CD4-positive, alpha-beta T cell treated with Interferon gamma for 1 hour (primary cell): ENCODE results near the gene SLC29A1.
"Not testable (repeated sequence)": the region's sequence is repeated elsewhere in the genome, so short reads cannot be mapped to it uniquely, and the experiment has no call there.

Source experiments
- DNase-seq: peaks from one replicate; pipeline ENCODE4 v3.0.0-alpha.2; 2020

SLC29A1 gene

GRCh38 chr6:44223319-44224028 lies at the start of gene SLC29A1:
Gene SLC29A1, plus strand, starts transcription at chr6:44223595. Its CDS starts 3,719 bp downstream, at chr6:44227314.
- peak; percentile 81 for DNase-seq

- no peak for DNase-seq
These were observed 47.1 kb upstream of the SLC29A1 start for GRCh38 chr6:44176130-44176761.

DNA sequence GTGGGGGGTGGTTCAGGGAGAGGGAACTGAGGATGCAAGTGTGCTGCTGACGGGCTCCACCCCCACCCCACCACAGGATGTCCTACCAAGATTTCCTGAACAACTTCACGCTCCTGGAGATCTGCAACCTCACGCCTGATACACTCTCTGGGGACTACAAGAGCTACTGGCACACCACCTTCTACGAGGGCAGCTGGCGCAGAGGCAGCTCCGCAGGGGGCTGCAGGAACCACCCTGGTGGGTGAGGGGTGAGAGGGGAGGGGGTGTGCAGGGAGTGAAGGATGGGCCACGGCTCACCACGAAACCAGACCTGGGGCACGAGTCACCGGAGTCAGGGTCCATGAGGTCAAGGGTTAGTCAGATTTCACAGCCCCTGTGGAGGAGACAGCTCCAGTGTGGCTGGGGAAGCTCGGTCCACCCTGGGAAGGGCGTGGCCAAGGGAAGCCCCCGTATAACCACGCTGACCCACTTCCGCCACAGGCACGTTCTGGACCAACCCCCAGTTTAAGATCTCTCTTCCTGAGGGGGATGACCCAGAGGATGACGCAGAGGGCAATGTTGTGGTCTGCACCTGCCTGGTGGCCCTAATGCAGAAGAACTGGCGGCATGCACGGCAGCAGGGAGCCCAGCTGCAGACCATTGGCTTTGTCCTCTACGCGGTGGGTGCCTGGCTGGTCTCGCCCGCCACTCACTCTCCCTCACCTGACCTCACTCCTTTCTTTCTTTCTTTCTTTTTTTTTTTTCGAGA lies 46.5 kb upstream of the SLC29A1 start:
- peak; percentile 51 for DNase-seq

DNA sequence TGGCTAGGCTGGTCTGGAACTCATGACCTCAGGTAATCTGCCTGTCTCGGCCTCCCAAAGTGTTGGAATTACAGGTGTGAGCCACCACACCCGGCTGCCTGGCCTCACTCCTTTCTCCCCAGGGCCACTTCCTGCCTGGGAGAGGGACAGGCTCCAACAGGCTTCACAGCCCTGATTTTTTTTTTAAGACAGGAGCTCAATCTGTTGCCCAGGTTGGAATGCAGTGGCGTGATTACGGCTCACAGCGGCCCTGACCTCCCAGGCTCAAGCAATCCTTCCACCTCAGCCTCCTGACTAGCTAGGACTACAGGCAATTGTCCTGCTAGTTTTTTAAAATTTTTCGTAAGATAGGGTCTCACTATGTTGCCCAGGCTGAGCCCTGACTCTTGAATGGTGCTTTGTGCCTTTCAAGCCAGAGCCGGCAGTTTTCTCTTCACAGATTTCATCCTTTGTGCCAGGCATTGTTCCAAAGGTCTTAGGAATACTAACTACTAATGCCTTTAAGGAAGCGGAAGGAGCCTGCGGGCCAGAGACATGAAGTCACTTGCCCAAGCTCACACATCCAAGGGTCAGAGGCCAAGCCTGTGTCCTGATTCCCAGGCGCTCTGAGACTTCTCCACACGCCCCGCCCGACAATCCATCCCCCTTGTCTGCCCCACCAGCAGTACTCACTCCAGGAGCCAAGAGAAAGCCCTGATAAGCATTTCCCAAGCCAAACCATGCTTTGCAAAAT lies 45.5 kb upstream of the SLC29A1 start:
- DNase-seq, result no peak

GRCh38 chr6:44178424-44179071 lies 44.8 kb upstream of the SLC29A1 start:
- no peak for DNase-seq

DNA sequence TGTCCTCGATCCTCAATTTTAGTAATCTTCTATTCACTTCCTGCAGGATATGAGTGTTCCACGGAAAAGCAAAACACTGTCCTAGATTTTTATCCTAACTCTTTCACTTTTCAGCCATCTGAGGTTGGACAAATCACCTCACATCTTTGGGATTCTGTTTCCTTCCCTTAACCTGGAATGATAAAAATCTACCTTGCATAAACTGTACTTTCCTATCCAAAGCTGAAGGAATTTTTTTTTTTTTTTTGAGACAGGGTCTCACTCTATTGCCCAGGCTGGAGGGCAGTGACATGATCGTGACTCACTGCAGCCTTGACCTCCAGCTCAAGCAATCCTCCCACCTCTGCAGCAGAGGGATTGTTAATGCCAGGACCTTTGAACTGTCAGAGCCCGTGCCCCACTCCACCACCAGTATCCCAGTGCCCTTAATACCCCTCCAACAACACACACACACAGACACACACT lies 44.3 kb upstream of the SLC29A1 start:
- no peak for DNase-seq

GRCh38 chr6:44179648-44180047 lies 43.7 kb upstream of the SLC29A1 start:
- no peak for DNase-seq

DNA sequence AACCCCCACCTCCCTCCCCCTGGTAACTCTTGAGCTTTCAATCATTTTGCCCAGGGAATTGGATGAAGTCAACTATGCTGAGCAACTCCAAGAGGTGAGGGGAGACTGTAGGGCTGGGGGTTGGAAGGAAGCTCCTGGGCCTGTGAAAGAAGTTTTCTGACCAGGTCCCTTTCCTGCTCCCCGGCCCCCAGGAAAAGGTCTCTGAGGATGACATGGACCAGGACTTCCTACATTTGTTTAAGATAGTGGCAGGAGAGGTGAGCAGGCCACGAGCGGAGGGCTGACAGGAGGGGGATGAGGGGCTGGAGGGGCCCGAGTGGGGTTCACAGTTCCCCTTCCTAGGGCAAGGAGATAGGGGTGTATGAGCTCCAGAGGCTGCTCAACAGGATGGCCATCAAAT lies 43.0 kb upstream of the SLC29A1 start:
- DNase-seq, result no peak

DNA sequence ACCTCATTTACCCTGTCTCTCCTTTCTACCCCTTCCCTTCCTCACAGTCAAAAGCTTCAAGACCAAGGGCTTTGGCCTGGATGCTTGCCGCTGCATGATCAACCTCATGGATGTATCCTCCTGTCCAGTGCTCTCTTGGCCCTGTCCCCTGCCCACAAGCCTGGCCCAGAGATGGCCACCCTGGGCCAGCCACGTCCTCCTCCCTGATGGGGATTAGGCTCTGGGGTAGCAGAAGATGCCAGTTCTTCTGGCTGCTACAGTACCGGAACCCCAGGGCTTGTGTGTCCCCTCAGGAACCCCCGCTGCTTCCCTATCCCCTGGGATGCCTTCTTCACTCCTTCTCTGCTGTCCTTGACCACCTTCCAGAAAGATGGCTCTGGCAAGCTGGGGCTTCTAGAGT lies 42.5 kb upstream of the SLC29A1 start:
- DNase-seq, result no peak

DNA sequence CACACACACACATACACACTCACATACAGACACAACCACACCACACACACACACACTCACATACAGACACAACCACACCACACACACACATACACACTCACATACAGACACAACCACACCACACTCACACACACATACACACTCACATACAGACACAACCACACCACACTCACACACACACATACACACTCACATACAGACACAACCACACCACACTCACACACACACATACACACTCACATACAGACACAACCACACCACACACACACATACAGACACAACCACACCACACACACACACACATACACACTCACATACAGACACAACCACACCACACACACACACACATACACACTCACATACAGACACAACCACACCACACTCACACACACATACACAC lies 41.6 kb upstream of the SLC29A1 start:
- not testable (repeated sequence) for DNase-seq

- DNase-seq, result no peak
These were observed 40.4 kb upstream of the SLC29A1 start for GRCh38 chr6:44182911-44183390.

GRCh38 chr6:44183783-44184182 lies 39.6 kb upstream of the SLC29A1 start:
- DNase-seq, result no peak

DNA sequence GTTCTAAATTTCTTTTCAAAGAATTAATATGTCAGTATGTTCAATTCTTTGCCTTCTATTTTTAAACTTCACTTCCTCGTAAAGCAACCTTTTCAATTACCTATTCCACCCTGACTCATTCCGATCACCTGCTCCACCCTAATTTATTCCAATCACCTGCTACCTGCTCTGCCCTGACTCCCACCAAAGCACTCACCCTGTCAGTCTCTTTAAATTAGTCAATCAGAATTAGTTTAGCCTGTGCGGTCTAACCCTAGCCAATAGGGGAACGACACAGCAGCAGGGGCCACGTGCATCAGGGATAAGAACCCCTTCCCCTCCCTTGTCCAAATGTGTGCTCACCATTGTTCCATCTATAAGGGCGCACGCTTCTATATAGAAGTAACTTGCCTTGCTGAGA lies 38.0 kb upstream of the SLC29A1 start:
- not testable (repeated sequence) for DNase-seq

DNA sequence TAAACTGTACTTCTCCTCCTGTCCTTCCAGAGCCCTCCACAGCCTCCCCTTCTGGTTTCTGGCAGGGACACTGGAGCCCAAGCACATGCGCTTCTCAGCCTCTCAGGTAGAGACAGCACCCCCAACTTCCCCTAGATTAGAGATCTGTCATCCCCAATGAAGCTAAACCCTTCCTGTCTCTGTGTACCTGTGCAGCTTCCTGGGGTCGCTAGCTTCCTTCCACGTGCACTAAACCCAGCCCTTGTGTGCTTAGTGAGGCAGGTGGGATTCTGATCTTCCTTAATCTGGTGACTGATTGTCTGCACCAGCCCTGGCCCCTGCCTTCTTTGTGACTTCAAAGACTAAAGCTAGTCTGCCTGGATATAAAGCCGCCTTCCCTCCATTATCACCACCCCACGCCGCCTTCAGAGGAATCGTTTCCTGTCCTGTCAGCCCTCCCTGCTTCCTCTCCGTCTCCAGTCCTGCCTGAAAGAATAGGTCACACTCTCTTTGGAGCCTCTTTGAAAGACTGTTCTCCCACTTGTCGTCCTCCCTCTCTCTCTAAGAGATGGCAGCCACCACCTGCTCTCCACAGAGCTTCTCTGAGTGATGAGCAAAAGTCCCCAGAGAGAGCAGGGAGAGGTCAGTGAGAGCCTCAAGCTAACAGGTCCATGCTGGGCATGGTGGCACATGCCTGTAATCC lies 37.3 kb upstream of the SLC29A1 start:
- no peak for DNase-seq

GRCh38 chr6:44186635-44187025 lies 36.8 kb upstream of the SLC29A1 start:
- DNase-seq, result no peak

DNA sequence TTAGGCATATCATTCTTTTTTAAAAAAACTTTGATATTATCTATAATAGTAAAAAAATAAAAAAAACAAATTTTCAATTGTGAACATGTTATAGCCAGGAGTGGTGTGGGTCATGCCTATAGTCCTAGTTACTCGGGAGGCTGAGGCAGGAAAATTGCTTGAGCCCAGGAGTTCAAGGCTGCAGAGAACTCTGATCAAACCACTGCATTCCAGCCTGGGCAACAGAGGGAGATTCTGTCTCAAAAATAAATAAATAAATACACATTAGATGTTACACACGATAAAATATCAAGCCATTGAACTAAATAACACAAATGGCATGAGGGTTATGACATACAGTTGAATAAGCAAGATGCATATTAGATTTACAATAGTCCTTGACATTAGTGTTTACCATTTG lies 34.6 kb upstream of the SLC29A1 start:
- no peak for DNase-seq

GRCh38 chr6:44189257-44189656 lies 34.1 kb upstream of the SLC29A1 start:
- no peak for DNase-seq

DNA sequence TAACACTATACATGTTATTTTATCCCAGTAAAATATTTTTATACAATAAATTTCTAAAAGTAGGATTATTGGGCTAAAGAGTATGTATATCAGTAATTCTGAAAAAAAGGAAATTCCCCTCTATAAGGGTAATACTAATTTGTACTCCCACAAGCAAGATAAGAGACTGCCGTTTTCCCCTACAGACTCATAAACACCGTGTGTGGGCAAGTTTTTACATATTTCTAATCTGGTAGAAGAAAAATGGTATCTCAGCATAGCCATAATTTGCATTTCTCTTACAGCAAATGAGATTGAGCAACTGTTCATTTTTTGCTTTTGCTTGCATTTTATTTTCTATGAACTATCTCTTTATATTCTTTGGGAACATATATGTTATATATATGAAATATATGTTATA lies 32.7 kb upstream of the SLC29A1 start:
- no peak for DNase-seq

GRCh38 chr6:44192428-44193041 lies 30.9 kb upstream of the SLC29A1 start:
- no peak for DNase-seq

DNA sequence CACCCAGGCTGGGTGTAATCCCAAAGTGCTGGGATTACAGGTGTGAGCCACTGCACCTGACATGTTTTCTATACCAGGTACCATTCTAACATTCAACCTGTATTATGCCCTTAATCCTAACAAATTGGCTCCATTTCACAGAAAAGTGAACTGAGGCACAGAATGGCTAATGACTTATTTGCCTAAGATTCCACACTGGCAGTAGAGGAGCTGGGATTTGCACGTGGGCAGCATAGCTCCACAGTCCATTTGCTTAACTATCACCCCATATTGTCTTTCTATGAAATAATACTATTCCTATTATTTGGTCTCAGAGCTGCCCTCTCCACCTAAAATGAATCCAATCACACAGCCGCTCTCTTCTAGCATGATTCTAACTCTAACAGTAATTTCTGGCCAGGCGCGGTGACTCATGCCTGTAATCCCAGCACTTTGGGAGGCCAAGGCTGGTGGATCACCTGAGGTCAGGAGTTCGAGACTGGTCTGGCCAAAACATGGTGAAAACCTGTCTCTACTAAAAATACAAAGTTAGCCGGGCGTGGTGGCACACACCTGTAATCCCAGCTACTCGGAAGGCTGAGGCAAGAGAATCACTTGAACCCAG lies 30.0 kb upstream of the SLC29A1 start:
- DNase-seq, result no peak

DNA sequence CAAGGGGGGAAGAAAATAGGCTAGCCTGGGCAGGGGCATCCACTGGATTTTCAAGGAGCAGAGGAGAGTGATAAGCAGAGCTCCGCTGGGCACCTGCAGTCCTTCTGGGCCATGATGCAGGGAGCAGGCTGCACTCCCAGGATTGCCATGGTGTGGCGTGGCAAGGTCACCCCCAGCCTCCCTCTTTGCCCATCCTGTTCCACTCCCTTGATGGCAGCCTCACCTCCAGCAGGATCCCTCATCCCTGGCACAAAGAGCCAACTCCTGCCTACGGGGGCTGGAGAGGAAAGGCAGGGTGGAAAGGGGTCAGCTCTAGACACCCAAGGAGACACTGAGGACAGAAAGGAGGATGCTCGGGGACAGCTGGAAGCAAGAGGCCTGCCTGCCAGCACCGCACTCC lies 29.1 kb upstream of the SLC29A1 start:
- no peak for DNase-seq
